A673 (cell line): ENCODE results near the gene FRMD1. TPM values are rescaled to one million over a fixed set of nuclear protein-coding genes. Genes with fewer than 3 reads are reported as not detected.
A peak's percentile ranks its signal among the peaks of the same experiment; 100 is the strongest.

Source experiments
- BruUV-seq: library from RNA; stranded (reverse); fragments of 400-500 nt; replicated peaks from 2 replicates; lab custom pipeline; 2021; lab: Mats Ljungman, UMichigan
- CTCF ChIA-PET: fragments of 300-600 bp; sonication (Branson Sonifier 250); formaldehyde crosslinking; loops from one replicate; lab custom pipeline; 2022; ENCODE audit warnings: antibody characterized with exemption; lab: Charles Lee
- POLR2A ChIA-PET: fragments of 300-600 bp; sonication (Branson Sonifier 250); formaldehyde crosslinking; loops from one replicate; lab custom pipeline; 2022; ENCODE audit warnings: antibody characterized with exemption; ENCODE audit not compliant: low non-redundant PET; lab: Charles Lee
- DNase-seq: peaks from one replicate; pipeline ENCODE4 v3.0.0-alpha.2; 2015; ENCODE audit warnings: low spot score
- H3K27ac ChIP-seq: fragments of 200-600 bp; sonication (generic); 2 replicates; pipeline ENCODE4 v1.5.1; 2016; ENCODE audit warnings: mixed run types, low read depth, mild to moderate bottlenecking, mixed read lengths, antibody characterized with exemption, low read length; ENCODE audit not compliant: poor library complexity, severe bottlenecking
- H3K27me3 ChIP-seq: fragments of 200-600 bp; sonication (generic); replicated peaks from 2 replicates; pipeline ENCODE4 v1.6.1; 2017; ENCODE audit warnings: mixed run types, low read depth, mild to moderate bottlenecking, mixed read lengths, antibody characterized with exemption, low read length; ENCODE audit not compliant: insufficient read depth, poor library complexity
- H3K36me3 ChIP-seq: fragments of 200-600 bp; sonication (generic); 2 replicates; pipeline ENCODE4 v1.6.1; 2016; ENCODE audit warnings: mixed run types, mild to moderate bottlenecking, mixed read lengths, antibody characterized with exemption, low read length; ENCODE audit not compliant: insufficient read depth, poor library complexity, severe bottlenecking
- H3K4me1 ChIP-seq: fragments of 200-600 bp; sonication (generic); 2 replicates; pipeline ENCODE4 v1.6.1; 2017; ENCODE audit warnings: mixed run types, mild to moderate bottlenecking, mixed read lengths, antibody characterized with exemption, low read length; ENCODE audit not compliant: insufficient read depth, poor library complexity, severe bottlenecking
- H3K4me3 ChIP-seq: fragments of 200-600 bp; sonication (generic); 2 replicates; pipeline ENCODE4 v1.5.1; 2016; ENCODE audit warnings: low read depth, mixed run types, mild to moderate bottlenecking, mixed read lengths, low read length; ENCODE audit not compliant: poor library complexity, severe bottlenecking
- H3K9me3 ChIP-seq: fragments of 200-600 bp; sonication (generic); 2 replicates; pipeline ENCODE4 v1.6.1; 2016; ENCODE audit warnings: mixed run types, low read depth, mild to moderate bottlenecking, mixed read lengths, antibody characterized with exemption, low read length; ENCODE audit not compliant: poor library complexity, severe bottlenecking
- CTCF ChIP-seq: fragments of 300-800, 200-600 bp; sonication (generic); conservative IDR thresholded peaks from 2 replicates; pipeline ENCODE4 v1.5.1; 2017; ENCODE audit warnings: low read depth, mild to moderate bottlenecking, antibody characterized with exemption, low read length, moderate library complexity, mixed read lengths
- EZH2 ChIP-seq: fragments of 200-600 bp; sonication (generic); IDR thresholded peaks from 2 replicates; pipeline ENCODE4 v1.6.1; 2017; ENCODE audit warnings: borderline replicate concordance, low read depth, mild to moderate bottlenecking, mixed read lengths, antibody characterized with exemption, low read length; ENCODE audit not compliant: poor library complexity, severe bottlenecking
- intact Hi-C: fragments of 100-400 bp; cut with micrococcal nuclease; formaldehyde crosslinking; loops from one replicate; pipeline ENCODE4 v1.10.0; 2022; ENCODE audit not compliant: unreplicated experiment
- total RNA-seq: library from RNA; stranded (reverse); gene quantifications from 2 replicates; pipeline ENCODE4 v1.2.3, GENCODE V29; 2021

Gene FRMD1
- total RNA-seq, 1 experiment from 2014 or later, result not detected

- peaks cover 20% of the 10 kb centered on the region for H3K9me3 ChIP-seq
- H3K4me1 ChIP-seq, result peaks cover 9% of the 10 kb centered on the region
- ChIA-PET CTCF (interaction anchor here (0.6 kb wide), 1 partner anchor 319 kb away, joined by 5 read pairs; no protein-coding TSS in a partner anchor), POLR2A (interaction anchor here (0.6 kb wide), 1 partner anchor 92 kb away, joined by 3 read pairs; no protein-coding TSS in a partner anchor)
- intact Hi-C loops, result no loop called here
- H3K27me3 ChIP-seq, result no peaks in the 10 kb centered on the region
- no TSS peak for BruUV-seq
- no peak for TF ChIP-seq CTCF
- TF ChIP-seq EZH2, result no peak
- no peak overlapping the region for H3K27ac ChIP-seq
- no peaks in the 10 kb centered on the region for H3K36me3 ChIP-seq
- peak; percentile 56 for DNase-seq
- H3K4me3 ChIP-seq, result peak overlapping the region; percentile 36
Measured at GRCh38 chr6:168035661-168036545, 43.1 kb downstream of the FRMD1 start.

GRCh38 chr6:168035098-168035660 is 43.8 kb downstream of the FRMD1 start:
- no TSS peak for BruUV-seq
- Histone ChIP-seq H3K27me3 (no peaks in the 10 kb centered on the region), H3K36me3 (no peaks in the 10 kb centered on the region), H3K27ac (peak overlapping the region; percentile 40), H3K4me1 (peaks cover 17% of the 10 kb centered on the region), H3K4me3 (peak overlapping the region; percentile 36), H3K9me3 (peaks cover 13% of the 10 kb centered on the region)
- TF ChIP-seq EZH2, result no peak
- TF ChIP-seq CTCF, result no peak
- DNase-seq, result peak; percentile 91
- CTCF ChIA-PET, result interaction anchor here (0.6 kb wide), 1 partner anchor 321 kb away, joined by 3 read pairs; no protein-coding TSS in a partner anchor
- intact Hi-C loops, result no loop called here
- POLR2A ChIA-PET, result interaction anchor here (0.6 kb wide), 1 partner anchor 91 kb away, joined by 3 read pairs; no protein-coding TSS in a partner anchor

GRCh38 chr6:168034537-168034936 is 44.5 kb downstream of the FRMD1 start:
- Histone ChIP-seq H3K4me1 (peaks cover 17% of the 10 kb centered on the region), H3K27ac (no peak overlapping the region), H3K27me3 (no peaks in the 10 kb centered on the region), H3K9me3 (peaks cover 7% of the 10 kb centered on the region), H3K4me3 (no peak overlapping the region), H3K36me3 (no peaks in the 10 kb centered on the region)
- no TSS peak for BruUV-seq
- POLR2A ChIA-PET, result no interaction called here
- CTCF ChIA-PET, result interaction anchor here (0.6 kb wide), 1 partner anchor 322 kb away, joined by 3 read pairs; no protein-coding TSS in a partner anchor
- intact Hi-C loops, result no loop called here
- DNase-seq, result no peak
- TF ChIP-seq EZH2 (no peak), CTCF (no peak)
